Activated CD8-positive, alpha-beta T cell treated with anti-CD3 and anti-CD28 coated beads, Interleukin-2, amount 10 ng/mL, durations not matched to agents 7 days and 5 days (primary cell): Measurements from ENCODE around the gene DPP10. TPM values are rescaled to one million over a fixed set of nuclear protein-coding genes. Genes with fewer than 3 reads are reported as not detected.
A peak's percentile ranks its signal among the peaks of the same experiment; 100 is the strongest.

Experiments used
- ATAC-seq: fragments of 150-1000 bp; cut with Tn5 transposase; one replicate; pipeline ENCODE4 v1.10.0; 2021; ENCODE audit warnings: moderate library complexity
- CTCF ChIA-PET: fragments of 350-600 bp; sonication (Branson Sonifier 250); formaldehyde crosslinking; loops from one replicate; lab custom pipeline; 2021; ENCODE audit warnings: antibody characterized with exemption; lab: Charles Lee
- POLR2A ChIA-PET: fragments of 350-600 bp; sonication (Branson Sonifier 250); formaldehyde crosslinking; loops from one replicate; lab custom pipeline; 2021; ENCODE audit warnings: antibody characterized with exemption; lab: Charles Lee
- DNase-seq: peaks from one replicate; pipeline ENCODE4 v3.0.0-alpha.2; 2020
- H3K27ac Mint-ChIP-seq: one replicate; pipeline ENCODE4 v1.8.0; 2021; ENCODE audit warnings: mild to moderate bottlenecking, mixed read lengths
- H3K27me3 Mint-ChIP-seq: one replicate; pipeline ENCODE4 v1.8.0; 2021; ENCODE audit warnings: low read depth, mixed read lengths
- H3K36me3 Mint-ChIP-seq: one replicate; pipeline ENCODE4 v1.8.0; 2021; ENCODE audit warnings: low read depth, mixed read lengths
- H3K4me1 Mint-ChIP-seq: one replicate; pipeline ENCODE4 v1.8.0; 2021; ENCODE audit warnings: low read depth, mixed read lengths
- H3K4me3 Mint-ChIP-seq: one replicate; pipeline ENCODE4 v1.8.0; 2021; ENCODE audit warnings: mild to moderate bottlenecking, mixed read lengths
- H3K9me3 Mint-ChIP-seq: one replicate; pipeline ENCODE4 v1.8.0; 2022; ENCODE audit warnings: mixed read lengths; ENCODE audit not compliant: insufficient read depth
- total RNA-seq, 2 experiments: library from RNA; stranded (reverse); gene quantifications; one replicate each; pipeline ENCODE4 v1.2.3, GENCODE V29; 2021

The DPP10 gene
- total RNA-seq, 2 experiments from 2014 or later, result not detected

- no peak overlapping the region for H3K27ac Mint-ChIP-seq
- peaks cover 2% of the 10 kb centered on the region for H3K27me3 Mint-ChIP-seq
- no peaks in the 10 kb centered on the region for H3K9me3 Mint-ChIP-seq
- no peaks in the 10 kb centered on the region for H3K36me3 Mint-ChIP-seq
- POLR2A ChIA-PET, result no interaction called here
- DNase-seq, result no peak
- H3K4me3 Mint-ChIP-seq, result no peak overlapping the region
- H3K4me1 Mint-ChIP-seq, result no peaks in the 10 kb centered on the region
- ATAC-seq, result no peak
- CTCF ChIA-PET, result no interaction called here
These were observed 105.7 kb downstream of the DPP10 start for GRCh38 chr2:114548151-114548550.

DNA sequence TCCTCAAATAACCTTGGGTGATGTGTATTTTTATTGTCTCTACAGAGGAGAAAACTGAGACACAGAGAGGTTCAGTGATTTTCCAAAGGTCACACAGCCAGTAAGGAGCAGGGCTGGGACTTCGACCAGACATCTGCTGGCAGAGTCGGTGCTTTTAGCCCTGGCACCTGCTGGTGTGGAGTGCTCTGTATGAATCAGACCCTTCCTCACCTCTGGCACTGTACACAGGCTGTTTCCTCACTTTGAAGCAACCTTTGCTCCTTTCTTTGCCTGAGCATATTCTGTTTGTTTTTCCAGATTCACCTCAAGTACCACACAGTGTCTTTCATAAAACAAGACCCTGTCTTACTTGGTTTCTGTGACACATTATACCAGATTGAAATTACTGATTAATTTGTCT lies 107.9 kb downstream of the DPP10 start:
- ATAC-seq (no peak), DNase-seq (no peak)
- ChIA-PET CTCF (interaction anchor here (0.9 to 1.3 kb wide), 2 partner anchors 8 to 585 kb away, joined by 3 to 5 read pairs; no protein-coding TSS in a partner anchor), POLR2A (no interaction called here)
- Mint-ChIP-seq H3K9me3 (no peaks in the 10 kb centered on the region), H3K36me3 (no peaks in the 10 kb centered on the region), H3K4me1 (no peaks in the 10 kb centered on the region), H3K4me3 (no peak overlapping the region), H3K27me3 (no peaks in the 10 kb centered on the region), H3K27ac (no peak overlapping the region)

DNA sequence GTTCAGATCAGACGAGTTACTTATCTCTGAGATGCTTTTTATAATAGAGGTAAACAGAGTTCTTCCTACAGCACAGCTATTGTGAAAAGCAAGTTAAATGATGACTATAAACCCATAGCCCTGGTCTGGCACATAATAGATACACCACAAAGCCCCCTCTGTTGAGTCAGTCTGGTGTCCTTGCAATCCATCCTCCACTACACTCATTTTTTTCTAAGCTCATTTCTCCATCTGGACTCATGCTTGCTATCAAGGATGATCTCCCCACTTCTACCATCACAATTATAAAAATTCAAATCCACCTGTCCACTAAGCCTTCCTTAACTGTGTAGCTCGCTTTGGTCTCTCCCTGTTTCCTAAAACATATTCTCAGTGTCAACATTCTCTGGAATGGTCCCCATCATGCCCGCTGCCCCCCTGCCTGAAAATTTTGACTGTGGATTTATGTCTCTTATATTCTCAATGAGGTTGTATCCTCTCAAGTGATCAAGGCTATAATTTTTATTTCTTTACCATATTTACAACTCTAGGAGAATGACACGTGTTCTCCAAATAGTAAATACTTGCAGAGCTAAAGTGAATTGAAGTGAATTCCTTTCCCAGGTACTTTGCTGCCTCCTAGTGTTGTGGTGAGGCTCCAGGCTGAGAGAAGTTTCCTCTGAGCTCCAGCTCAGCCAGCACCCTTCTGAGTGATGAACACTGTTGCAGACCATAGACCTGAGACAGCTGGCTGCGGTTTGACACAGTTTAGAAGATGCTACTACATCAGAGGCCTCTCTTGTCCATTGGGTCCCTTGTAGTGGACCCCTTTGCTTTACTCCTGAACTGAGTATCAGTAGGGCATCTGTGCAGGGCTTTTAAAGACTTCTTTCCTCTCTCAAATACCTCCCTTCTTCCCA lies 108.7 kb downstream of the DPP10 start:
- ATAC-seq (no peak), DNase-seq (peak; percentile 27)
- Mint-ChIP-seq H3K4me1 (no peaks in the 10 kb centered on the region), H3K36me3 (no peaks in the 10 kb centered on the region), H3K9me3 (no peaks in the 10 kb centered on the region), H3K27ac (no peak overlapping the region), H3K4me3 (no peak overlapping the region), H3K27me3 (no peaks in the 10 kb centered on the region)
- ChIA-PET CTCF (interaction anchor here (0.9 to 1.3 kb wide), 3 partner anchors 9 to 851 kb away, joined by 3 to 5 read pairs (median 3); no protein-coding TSS in a partner anchor), POLR2A (no interaction called here)

DNA sequence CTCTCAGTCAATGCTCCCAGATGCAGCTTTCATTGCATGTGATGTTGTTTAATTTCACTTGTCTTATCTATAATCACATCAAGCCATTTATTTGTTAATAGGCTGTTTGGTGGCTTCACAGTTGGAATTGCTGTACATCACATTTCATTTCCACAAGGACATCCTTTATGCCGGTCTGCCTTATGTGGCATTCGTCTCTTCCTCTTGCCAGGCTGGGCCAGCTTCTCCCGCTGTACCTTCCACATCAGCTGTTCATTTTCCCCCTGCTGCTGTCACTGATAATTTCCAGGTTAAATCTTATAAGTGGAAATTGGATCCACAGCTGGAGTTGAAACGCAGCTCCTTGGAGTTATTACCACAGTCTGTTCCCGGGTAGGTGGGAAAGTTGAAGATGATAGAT lies 110.6 kb downstream of the DPP10 start:
- no peaks in the 10 kb centered on the region for H3K36me3 Mint-ChIP-seq
- no peaks in the 10 kb centered on the region for H3K9me3 Mint-ChIP-seq
- CTCF ChIA-PET, result interaction anchor here (1.1 kb wide), 1 partner anchor 17 kb away, joined by 3 read pairs; no protein-coding TSS in a partner anchor
- ATAC-seq (no peak), DNase-seq (no peak)
- H3K27ac Mint-ChIP-seq, result no peak overlapping the region
- H3K4me3 Mint-ChIP-seq, result no peak overlapping the region
- no peaks in the 10 kb centered on the region for H3K4me1 Mint-ChIP-seq
- POLR2A ChIA-PET, result no interaction called here
- no peaks in the 10 kb centered on the region for H3K27me3 Mint-ChIP-seq

DNA sequence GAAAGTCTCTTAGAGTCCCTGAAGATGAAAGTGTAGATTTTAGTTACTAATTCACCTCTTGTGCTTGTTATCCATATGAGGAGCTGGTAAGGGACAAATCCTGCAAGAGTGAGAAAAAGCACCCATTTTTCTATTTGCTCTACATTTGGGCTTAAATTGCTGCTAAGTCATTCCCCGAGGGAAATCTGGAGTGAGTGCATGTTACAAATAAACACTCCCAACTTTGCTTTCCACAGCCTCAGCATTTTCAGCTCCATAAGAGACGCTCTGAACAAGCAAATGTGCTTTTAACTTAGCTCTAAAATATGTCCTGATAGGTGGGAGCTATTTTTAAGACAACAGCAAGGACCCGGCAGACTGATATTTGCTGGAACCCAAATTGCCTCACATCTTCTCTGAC lies 126.7 kb downstream of the DPP10 start:
- Mint-ChIP-seq H3K27me3 (no peaks in the 10 kb centered on the region), H3K9me3 (no peaks in the 10 kb centered on the region), H3K4me3 (no peak overlapping the region), H3K36me3 (no peaks in the 10 kb centered on the region), H3K4me1 (no peaks in the 10 kb centered on the region), H3K27ac (no peak overlapping the region)
- no peak for DNase-seq
- ATAC-seq, result no peak
- ChIA-PET POLR2A (no interaction called here), CTCF (no interaction called here)

GRCh38 chr2:114577657-114578056 lies 135.2 kb downstream of the DPP10 start:
- Mint-ChIP-seq H3K27me3 (no peaks in the 10 kb centered on the region), H3K4me3 (no peak overlapping the region), H3K27ac (no peak overlapping the region), H3K36me3 (no peaks in the 10 kb centered on the region), H3K9me3 (no peaks in the 10 kb centered on the region), H3K4me1 (no peaks in the 10 kb centered on the region)
- no peak for DNase-seq
- no peak for ATAC-seq
- POLR2A ChIA-PET, result no interaction called here
- CTCF ChIA-PET, result no interaction called here

DNA sequence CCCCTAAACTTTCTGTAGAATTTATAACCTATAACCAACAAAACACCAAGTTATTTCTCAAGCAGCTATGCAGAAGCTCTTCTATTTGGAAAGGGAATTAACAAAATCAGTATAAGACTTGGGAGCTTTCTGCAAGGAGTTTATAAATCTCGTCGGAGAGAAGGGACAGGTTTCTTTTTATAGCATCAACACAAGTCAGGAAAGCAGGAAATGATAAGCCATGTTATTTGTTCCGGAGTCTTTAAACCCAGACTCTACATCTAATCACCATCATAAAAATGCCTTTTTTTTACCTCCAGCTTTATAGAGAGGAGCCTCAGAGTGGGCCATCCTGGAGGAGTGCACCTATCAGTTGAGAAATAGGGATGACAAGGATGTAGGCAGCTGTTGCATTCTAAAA lies 137.1 kb downstream of the DPP10 start:
- Mint-ChIP-seq H3K36me3 (no peaks in the 10 kb centered on the region), H3K4me3 (no peak overlapping the region), H3K9me3 (no peaks in the 10 kb centered on the region), H3K27me3 (no peaks in the 10 kb centered on the region), H3K4me1 (no peaks in the 10 kb centered on the region), H3K27ac (no peak overlapping the region)
- CTCF ChIA-PET, result no interaction called here
- POLR2A ChIA-PET, result no interaction called here
- ATAC-seq (no peak), DNase-seq (no peak)

DNA sequence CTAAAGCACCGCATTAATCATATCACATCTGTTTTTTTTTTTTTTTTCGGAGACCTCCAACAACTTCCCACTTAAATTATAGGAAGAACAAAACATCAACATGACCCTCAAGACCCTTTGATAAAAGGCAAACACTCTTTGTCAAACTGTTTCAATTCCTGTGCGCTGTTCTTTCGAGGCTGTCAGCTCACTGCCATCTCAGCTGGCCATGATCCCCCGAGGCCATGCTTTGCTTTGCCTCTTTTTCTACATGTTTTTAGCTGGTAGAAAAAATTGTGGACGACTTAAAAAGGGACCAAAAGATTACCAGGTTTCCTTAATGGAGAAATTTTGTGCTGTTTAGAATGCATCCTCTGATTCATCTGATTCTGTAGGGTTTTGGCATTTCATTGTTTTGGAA lies 138.2 kb downstream of the DPP10 start:
- no peak overlapping the region for H3K4me3 Mint-ChIP-seq
- CTCF ChIA-PET, result no interaction called here
- no peaks in the 10 kb centered on the region for H3K36me3 Mint-ChIP-seq
- no peaks in the 10 kb centered on the region for H3K4me1 Mint-ChIP-seq
- H3K27ac Mint-ChIP-seq, result no peak overlapping the region
- POLR2A ChIA-PET, result no interaction called here
- DNase-seq (no peak), ATAC-seq (no peak)
- H3K9me3 Mint-ChIP-seq, result no peaks in the 10 kb centered on the region
- no peaks in the 10 kb centered on the region for H3K27me3 Mint-ChIP-seq

GRCh38 chr2:114598329-114598728 lies 155.9 kb downstream of the DPP10 start:
- no peak overlapping the region for H3K27ac Mint-ChIP-seq
- CTCF ChIA-PET, result no interaction called here
- H3K4me3 Mint-ChIP-seq, result no peak overlapping the region
- no peak for DNase-seq
- ATAC-seq, result no peak
- no peaks in the 10 kb centered on the region for H3K27me3 Mint-ChIP-seq
- H3K36me3 Mint-ChIP-seq, result no peaks in the 10 kb centered on the region
- no peaks in the 10 kb centered on the region for H3K4me1 Mint-ChIP-seq
- POLR2A ChIA-PET, result no interaction called here
- H3K9me3 Mint-ChIP-seq, result no peaks in the 10 kb centered on the region

DNA sequence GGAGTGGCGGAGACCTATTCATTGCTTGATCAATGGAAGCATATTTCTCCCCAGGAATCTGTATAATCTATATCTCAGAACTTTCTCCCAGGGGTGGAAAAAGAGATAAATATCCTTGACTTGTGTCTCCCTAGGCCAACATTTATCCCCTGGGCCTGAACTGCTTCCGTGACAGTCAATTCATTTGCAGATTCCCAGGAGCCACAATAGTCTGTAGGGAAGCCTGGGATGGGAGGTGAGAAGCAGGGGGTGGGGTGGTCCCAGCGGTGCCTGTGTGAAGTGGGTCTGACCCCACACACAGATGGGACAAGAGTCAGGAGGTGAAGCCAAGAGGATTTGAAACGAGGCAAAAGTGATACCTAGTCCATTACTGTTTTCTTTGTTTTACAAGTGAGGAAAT lies 166.8 kb downstream of the DPP10 start:
- POLR2A ChIA-PET, result no interaction called here
- Mint-ChIP-seq H3K36me3 (no peaks in the 10 kb centered on the region), H3K9me3 (no peaks in the 10 kb centered on the region), H3K27me3 (no peaks in the 10 kb centered on the region), H3K4me3 (no peak overlapping the region), H3K4me1 (no peaks in the 10 kb centered on the region), H3K27ac (no peak overlapping the region)
- ATAC-seq, result no peak
- CTCF ChIA-PET, result no interaction called here
- DNase-seq, result no peak

GRCh38 chr2:114609801-114610200 lies 167.4 kb downstream of the DPP10 start:
- Mint-ChIP-seq H3K27me3 (no peaks in the 10 kb centered on the region), H3K27ac (no peak overlapping the region), H3K4me1 (no peaks in the 10 kb centered on the region), H3K9me3 (no peaks in the 10 kb centered on the region), H3K4me3 (no peak overlapping the region), H3K36me3 (no peaks in the 10 kb centered on the region)
- CTCF ChIA-PET, result no interaction called here
- POLR2A ChIA-PET, result no interaction called here
- no peak for DNase-seq
- no peak for ATAC-seq

DNA sequence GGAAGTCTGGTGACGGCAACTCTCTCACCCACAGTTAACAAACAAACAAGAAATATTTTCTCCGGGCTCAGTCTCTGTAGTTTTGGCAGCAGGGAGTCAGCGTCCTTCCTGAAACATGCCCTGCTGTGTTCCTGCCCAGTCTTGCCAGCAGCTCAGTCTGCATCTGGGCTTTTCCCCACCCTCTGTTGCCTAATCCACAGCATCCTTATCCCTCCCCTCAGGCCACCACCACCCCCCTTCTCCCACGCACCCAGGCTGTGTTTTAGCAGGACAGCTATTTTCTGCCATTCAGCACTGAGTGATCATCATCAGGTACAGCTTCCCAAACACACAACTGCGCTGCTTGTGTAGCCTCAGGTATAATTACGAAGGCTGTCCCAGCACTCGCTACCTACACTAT lies 168.2 kb downstream of the DPP10 start:
- Mint-ChIP-seq H3K27me3 (no peaks in the 10 kb centered on the region), H3K4me3 (no peak overlapping the region), H3K27ac (no peak overlapping the region), H3K4me1 (no peaks in the 10 kb centered on the region), H3K9me3 (no peaks in the 10 kb centered on the region), H3K36me3 (no peaks in the 10 kb centered on the region)
- ATAC-seq (no peak), DNase-seq (no peak)
- ChIA-PET CTCF (no interaction called here), POLR2A (no interaction called here)
